ENCODE measurements around the gene ANK3. TPM values are rescaled to one million over a fixed set of nuclear protein-coding genes. Genes with fewer than 3 reads are reported as not detected.

ANK3 gene
- polyA plus RNA-seq, 1 donor from 2014 or later: 114 TPM

DNA sequence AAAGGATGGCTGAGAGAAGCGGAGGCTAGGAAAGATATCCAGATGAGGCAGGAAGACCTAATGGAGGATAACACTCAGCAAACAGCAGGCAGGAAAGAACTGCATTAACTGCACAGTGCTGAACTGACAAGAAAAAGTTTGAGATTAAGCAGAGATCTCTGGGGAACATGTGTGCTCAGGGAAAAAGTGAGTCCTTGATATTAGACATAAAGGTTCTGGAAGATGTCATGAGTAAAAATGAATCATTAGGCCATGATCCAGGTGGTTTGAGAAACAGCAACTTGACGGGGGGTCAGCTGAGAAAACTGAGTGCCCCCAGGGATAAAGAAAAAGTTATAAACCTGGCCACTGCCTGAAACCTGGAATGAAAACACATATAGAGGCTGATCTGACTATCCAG is 27.3 kb upstream of the ANK3 start:
- Histone ChIP-seq H3F3A (ENCODE audit: insufficient read depth, low read length, poor library complexity, severe bottlenecking) (no peaks in the 10 kb centered on the region), H3K4me3 (ENCODE audit: low read length) (no peak overlapping the region), H3K79me2 (replicated peaks; ENCODE audit: insufficient read depth, low read length) (peaks cover 12% of the 10 kb centered on the region), H4K20me1 (ENCODE audit: insufficient read depth) (no peaks in the 10 kb centered on the region), H2AFZ (ENCODE audit: low read depth, low read length) (no peak overlapping the region), H3K9me2 (ENCODE audit: insufficient read depth, low read length) (no peaks in the 10 kb centered on the region), H3K36me3 (ENCODE audit: insufficient read depth, low read length) (no peaks in the 10 kb centered on the region), H3K9ac (ENCODE audit: low read length) (no peak overlapping the region), H3K4me2 (ENCODE audit: low read length) (no peak overlapping the region), H3K27ac (ENCODE audit: low read length) (no peak overlapping the region), H3K27me3 (ENCODE audit: insufficient read depth, low read depth, low read length) (no peaks in the 10 kb centered on the region), H3K9me3 (ENCODE audit: low read length) (no peaks in the 10 kb centered on the region)
- TF ChIP-seq EP300 (conservative IDR thresholded peaks at IDR 0.05; ENCODE audit: poor library complexity, severe bottlenecking) (no peak), TAF1 (IDR thresholded peaks at IDR 0.05; ENCODE audit: low read depth) (no peak), MXI1 (conservative IDR thresholded peaks at IDR 0.05; ENCODE audit: poor library complexity, severe bottlenecking) (no peak), EZH2 (IDR thresholded peaks at IDR 0.05; ENCODE audit: borderline replicate concordance, insufficient read depth, low read length, poor library complexity, severe bottlenecking) (no peak), RAD21 (conservative IDR thresholded peaks at IDR 0.05) (no peak)
- TF ChIP-seq, protein P1, sequence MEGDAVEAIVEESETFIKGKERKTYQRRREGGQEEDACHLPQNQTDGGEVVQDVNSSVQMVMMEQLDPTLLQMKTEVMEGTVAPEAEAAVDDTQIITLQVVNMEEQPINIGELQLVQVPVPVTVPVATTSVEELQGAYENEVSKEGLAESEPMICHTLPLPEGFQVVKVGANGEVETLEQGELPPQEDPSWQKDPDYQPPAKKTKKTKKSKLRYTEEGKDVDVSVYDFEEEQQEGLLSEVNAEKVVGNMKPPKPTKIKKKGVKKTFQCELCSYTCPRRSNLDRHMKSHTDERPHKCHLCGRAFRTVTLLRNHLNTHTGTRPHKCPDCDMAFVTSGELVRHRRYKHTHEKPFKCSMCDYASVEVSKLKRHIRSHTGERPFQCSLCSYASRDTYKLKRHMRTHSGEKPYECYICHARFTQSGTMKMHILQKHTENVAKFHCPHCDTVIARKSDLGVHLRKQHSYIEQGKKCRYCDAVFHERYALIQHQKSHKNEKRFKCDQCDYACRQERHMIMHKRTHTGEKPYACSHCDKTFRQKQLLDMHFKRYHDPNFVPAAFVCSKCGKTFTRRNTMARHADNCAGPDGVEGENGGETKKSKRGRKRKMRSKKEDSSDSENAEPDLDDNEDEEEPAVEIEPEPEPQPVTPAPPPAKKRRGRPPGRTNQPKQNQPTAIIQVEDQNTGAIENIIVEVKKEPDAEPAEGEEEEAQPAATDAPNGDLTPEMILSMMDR (IDR thresholded peaks at IDR 0.05; ENCODE audit: poor library complexity, severe bottlenecking): no peak
- TF ChIP-seq, protein P2, sequence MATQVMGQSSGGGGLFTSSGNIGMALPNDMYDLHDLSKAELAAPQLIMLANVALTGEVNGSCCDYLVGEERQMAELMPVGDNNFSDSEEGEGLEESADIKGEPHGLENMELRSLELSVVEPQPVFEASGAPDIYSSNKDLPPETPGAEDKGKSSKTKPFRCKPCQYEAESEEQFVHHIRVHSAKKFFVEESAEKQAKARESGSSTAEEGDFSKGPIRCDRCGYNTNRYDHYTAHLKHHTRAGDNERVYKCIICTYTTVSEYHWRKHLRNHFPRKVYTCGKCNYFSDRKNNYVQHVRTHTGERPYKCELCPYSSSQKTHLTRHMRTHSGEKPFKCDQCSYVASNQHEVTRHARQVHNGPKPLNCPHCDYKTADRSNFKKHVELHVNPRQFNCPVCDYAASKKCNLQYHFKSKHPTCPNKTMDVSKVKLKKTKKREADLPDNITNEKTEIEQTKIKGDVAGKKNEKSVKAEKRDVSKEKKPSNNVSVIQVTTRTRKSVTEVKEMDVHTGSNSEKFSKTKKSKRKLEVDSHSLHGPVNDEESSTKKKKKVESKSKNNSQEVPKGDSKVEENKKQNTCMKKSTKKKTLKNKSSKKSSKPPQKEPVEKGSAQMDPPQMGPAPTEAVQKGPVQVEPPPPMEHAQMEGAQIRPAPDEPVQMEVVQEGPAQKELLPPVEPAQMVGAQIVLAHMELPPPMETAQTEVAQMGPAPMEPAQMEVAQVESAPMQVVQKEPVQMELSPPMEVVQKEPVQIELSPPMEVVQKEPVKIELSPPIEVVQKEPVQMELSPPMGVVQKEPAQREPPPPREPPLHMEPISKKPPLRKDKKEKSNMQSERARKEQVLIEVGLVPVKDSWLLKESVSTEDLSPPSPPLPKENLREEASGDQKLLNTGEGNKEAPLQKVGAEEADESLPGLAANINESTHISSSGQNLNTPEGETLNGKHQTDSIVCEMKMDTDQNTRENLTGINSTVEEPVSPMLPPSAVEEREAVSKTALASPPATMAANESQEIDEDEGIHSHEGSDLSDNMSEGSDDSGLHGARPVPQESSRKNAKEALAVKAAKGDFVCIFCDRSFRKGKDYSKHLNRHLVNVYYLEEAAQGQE (IDR thresholded peaks at IDR 0.05; ENCODE audit: borderline replicate concordance): no peak

DNA sequence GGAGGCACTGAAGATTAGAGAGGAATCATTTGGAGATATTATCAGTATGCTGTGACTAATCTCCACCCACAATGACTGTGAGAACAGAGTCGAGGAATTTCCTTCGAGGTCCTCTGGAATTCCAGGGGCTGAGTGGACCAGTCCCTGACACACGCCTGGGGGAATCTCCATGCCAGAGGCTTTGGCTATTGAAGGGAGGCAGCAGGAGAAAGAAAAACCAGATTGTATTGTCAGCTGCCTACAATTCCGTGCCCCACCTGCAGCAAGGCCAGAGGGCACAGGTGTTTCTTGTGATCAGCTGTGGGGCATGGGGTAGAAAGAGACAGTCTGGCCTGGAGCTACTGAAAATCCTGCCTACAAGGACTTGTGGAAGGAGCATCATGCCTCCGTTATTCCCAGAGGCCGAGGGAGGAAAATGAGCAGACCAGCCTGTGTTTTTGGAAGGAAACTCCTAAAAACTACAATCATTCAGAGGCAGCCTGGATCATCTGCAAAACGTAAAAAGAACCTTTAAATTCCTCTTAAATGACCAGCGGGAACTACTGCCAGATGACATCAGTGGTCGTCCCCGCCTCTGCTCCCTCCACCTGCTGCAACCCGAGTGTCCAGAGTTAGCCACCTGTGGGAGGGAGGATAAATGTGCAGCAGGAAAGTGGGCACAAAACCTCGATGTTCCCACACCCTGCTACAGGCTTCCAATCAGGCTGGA is 25.4 kb upstream of the ANK3 start:
- H3K9me3 ChIP-seq (ENCODE audit: low read length): no peaks in the 10 kb centered on the region
- no peak overlapping the region for H3K9ac ChIP-seq (ENCODE audit: low read length)
- no peak overlapping the region for H2AFZ ChIP-seq (ENCODE audit: low read depth, low read length)
- H4K20me1 ChIP-seq (ENCODE audit: insufficient read depth): no peaks in the 10 kb centered on the region
- H3F3A ChIP-seq (ENCODE audit: insufficient read depth, low read length, poor library complexity, severe bottlenecking): no peaks in the 10 kb centered on the region
- H3K79me2 ChIP-seq (replicated peaks; ENCODE audit: insufficient read depth, low read length): peaks cover 12% of the 10 kb centered on the region
- H3K27me3 ChIP-seq (ENCODE audit: insufficient read depth, low read depth, low read length): no peaks in the 10 kb centered on the region
- no peak overlapping the region for H3K4me2 ChIP-seq (ENCODE audit: low read length)
- no peak overlapping the region for H3K27ac ChIP-seq (ENCODE audit: low read length)
- no peaks in the 10 kb centered on the region for H3K9me2 ChIP-seq (ENCODE audit: insufficient read depth, low read length)
- H3K4me3 ChIP-seq (ENCODE audit: low read length): no peak overlapping the region
- TF ChIP-seq TAF1 (IDR thresholded peaks at IDR 0.05; ENCODE audit: low read depth): no peak
- no peak for TF ChIP-seq MXI1 (conservative IDR thresholded peaks at IDR 0.05; ENCODE audit: poor library complexity, severe bottlenecking)
- TF ChIP-seq, protein P2 (IDR thresholded peaks at IDR 0.05; ENCODE audit: borderline replicate concordance): no peak
- TF ChIP-seq EZH2 (IDR thresholded peaks at IDR 0.05; ENCODE audit: borderline replicate concordance, insufficient read depth, low read length, poor library complexity, severe bottlenecking): no peak
- no peak for TF ChIP-seq EP300 (conservative IDR thresholded peaks at IDR 0.05; ENCODE audit: poor library complexity, severe bottlenecking)
- TF ChIP-seq RAD21 (conservative IDR thresholded peaks at IDR 0.05): no peak
- TF ChIP-seq POLR2AphosphoS5 (IDR thresholded peaks at IDR 0.05): no peak
- TF ChIP-seq, protein P1 (IDR thresholded peaks at IDR 0.05; ENCODE audit: poor library complexity, severe bottlenecking): no peak
- TF ChIP-seq SMC3 (conservative IDR thresholded peaks at IDR 0.05; ENCODE audit: poor library complexity): no peak
- no peaks in the 10 kb centered on the region for H3K36me3 ChIP-seq (ENCODE audit: insufficient read depth, low read length)
